ENCODE measurements around the gene UBXN6.
A peak's percentile ranks its signal among the peaks of the same experiment; 100 is the strongest.

Gene UBXN6

DNA sequence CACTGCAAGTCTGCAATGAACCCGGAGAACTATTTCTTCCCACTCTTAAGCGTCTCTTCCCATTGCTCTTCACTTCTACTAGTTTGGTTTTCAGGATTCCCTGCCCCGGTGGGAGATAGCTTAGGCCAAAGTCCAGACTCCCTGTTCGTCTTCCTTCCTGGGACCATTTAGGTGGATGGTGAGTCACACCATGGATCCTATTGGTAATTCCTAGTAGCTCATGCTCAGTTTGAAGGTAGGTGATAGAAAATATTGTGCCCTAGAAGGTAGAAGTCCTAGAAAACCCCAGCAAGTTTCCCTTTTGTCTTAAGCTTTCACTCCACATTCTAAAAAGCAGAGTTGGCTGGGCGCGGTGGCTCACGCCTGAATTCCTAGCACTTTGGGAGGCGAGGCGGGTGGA is 41.3 kb downstream of the UBXN6 start:
- DNase-seq (ENCODE audit: insufficient read length, low spot score): no peak
- TF ChIP-seq POLR2AphosphoS5 (IDR thresholded peaks at IDR 0.05; ENCODE audit: low read depth, low read length) (no peak), TAF1 (IDR thresholded peaks at IDR 0.05; ENCODE audit: low read depth, low read length) (no peak), PAX5 (IDR thresholded peaks at IDR 0.05; ENCODE audit: insufficient read depth, low read length, severe bottlenecking) (no peak), POU2F2 (IDR thresholded peaks at IDR 0.05; ENCODE audit: low read depth, low read length) (no peak), SPI1 (IDR thresholded peaks at IDR 0.05; ENCODE audit: low read depth, low read length) (no peak), POLR2A (IDR thresholded peaks at IDR 0.05; ENCODE audit: low read depth, low read length) (no peak)
- no peak for FAIRE-seq

DNA sequence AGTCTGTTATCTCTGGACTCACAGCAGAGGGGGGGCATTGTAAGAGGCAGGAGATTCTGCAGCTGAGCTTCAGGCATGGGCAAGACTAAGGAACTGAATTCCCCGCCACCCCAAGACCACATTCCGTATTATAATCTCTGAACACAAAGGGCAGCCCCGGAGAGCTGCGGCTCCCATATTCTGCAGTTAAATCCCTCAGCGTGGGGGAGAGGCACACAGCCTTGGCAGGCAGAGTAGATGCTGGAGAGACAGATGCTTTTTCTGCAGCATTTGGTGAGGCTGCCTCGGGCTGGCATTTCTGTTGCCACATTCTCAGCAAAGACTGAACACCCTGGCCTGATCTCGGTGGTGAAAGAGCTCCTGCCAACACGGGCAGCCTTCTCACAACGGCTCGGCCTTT is 42.2 kb downstream of the UBXN6 start:
- TF ChIP-seq POLR2AphosphoS5 (IDR thresholded peaks at IDR 0.05; ENCODE audit: low read depth, low read length) (no peak), POU2F2 (IDR thresholded peaks at IDR 0.05; ENCODE audit: low read depth, low read length) (no peak), PAX5 (IDR thresholded peaks at IDR 0.05; ENCODE audit: insufficient read depth, low read length, severe bottlenecking) (no peak), TAF1 (IDR thresholded peaks at IDR 0.05; ENCODE audit: low read depth, low read length) (no peak)
- DNase-seq (ENCODE audit: insufficient read length, low spot score): no peak
- FAIRE-seq: no peak

DNA sequence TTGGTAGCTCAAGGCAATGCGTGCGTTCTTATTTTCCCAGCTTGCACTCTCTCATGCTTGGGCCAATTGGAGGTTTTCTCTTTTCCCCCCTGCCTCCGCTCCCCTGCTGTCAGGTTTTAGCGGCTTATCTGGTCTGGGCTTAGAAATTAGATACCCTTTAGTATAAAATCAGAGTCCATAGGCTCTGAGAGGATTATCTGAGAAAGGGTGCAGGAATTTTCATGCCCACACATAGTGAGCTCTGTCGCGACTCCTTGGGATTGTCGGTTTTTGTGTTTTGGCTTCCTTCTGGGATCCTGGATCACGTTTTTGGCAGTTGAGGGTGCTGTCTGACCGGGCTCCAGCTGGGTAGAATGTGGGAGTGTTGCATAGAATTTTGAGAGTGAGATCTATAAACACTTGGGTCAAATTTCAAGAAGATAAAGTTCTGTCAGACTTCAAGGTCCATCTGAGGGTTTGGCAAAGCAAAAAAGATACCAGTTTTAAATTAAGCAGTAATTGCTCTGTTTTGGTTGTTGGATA is 42.7 kb downstream of the UBXN6 start:
- TF ChIP-seq POLR2A (IDR thresholded peaks at IDR 0.05; ENCODE audit: low read depth, low read length) (no peak), POU2F2 (IDR thresholded peaks at IDR 0.05; ENCODE audit: low read depth, low read length) (no peak), POLR2AphosphoS5 (IDR thresholded peaks at IDR 0.05; ENCODE audit: low read depth, low read length) (no peak), PAX5 (IDR thresholded peaks at IDR 0.05; ENCODE audit: insufficient read depth, low read length, severe bottlenecking) (no peak), SPI1 (IDR thresholded peaks at IDR 0.05; ENCODE audit: low read depth, low read length) (no peak), TAF1 (IDR thresholded peaks at IDR 0.05; ENCODE audit: low read depth, low read length) (no peak)
- no peak for DNase-seq (ENCODE audit: insufficient read length, low spot score)
- FAIRE-seq: no peak

- DNase-seq (ENCODE audit: insufficient read length, low spot score) (no peak), FAIRE-seq (no peak)
- TF ChIP-seq POLR2A (IDR thresholded peaks at IDR 0.05; ENCODE audit: low read depth, low read length) (no peak), TAF1 (IDR thresholded peaks at IDR 0.05; ENCODE audit: low read depth, low read length) (no peak), SPI1 (IDR thresholded peaks at IDR 0.05; ENCODE audit: low read depth, low read length) (no peak), PAX5 (IDR thresholded peaks at IDR 0.05; ENCODE audit: insufficient read depth, low read length, severe bottlenecking) (no peak), POU2F2 (IDR thresholded peaks at IDR 0.05; ENCODE audit: low read depth, low read length) (no peak), POLR2AphosphoS5 (IDR thresholded peaks at IDR 0.05; ENCODE audit: low read depth, low read length) (no peak)
Observed at GRCh38 chr19:4414144-4414799, 43.3 kb downstream of the UBXN6 start.

DNA sequence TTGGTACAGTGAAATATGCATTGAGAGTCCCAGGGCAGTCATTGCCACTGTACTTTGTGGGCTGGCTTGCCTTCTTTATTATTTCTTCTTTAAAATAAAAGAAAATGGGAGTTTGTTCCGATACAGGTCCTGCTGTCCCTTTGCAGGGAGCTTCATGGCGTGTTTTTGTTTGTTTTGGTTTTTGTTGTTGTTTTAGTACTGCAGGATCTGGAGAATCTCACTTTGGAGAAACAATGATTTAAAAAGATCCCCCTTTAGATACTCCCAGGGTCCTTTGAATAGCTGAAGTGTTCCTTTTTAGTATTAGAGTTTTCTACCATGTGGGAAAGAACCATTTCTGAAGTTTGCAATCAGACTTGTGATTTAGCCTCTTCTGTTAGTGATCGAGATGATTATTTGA is 44.0 kb downstream of the UBXN6 start:
- TF ChIP-seq TAF1 (IDR thresholded peaks at IDR 0.05; ENCODE audit: low read depth, low read length): no peak
- no peak for TF ChIP-seq PAX5 (IDR thresholded peaks at IDR 0.05; ENCODE audit: insufficient read depth, low read length, severe bottlenecking)
- no peak for TF ChIP-seq SPI1 (IDR thresholded peaks at IDR 0.05; ENCODE audit: low read depth, low read length)
- TF ChIP-seq POLR2A (IDR thresholded peaks at IDR 0.05; ENCODE audit: low read depth, low read length): no peak
- TF ChIP-seq POLR2AphosphoS5 (IDR thresholded peaks at IDR 0.05; ENCODE audit: low read depth, low read length): no peak
- TF ChIP-seq POU2F2 (IDR thresholded peaks at IDR 0.05; ENCODE audit: low read depth, low read length): no peak
- no peak for DNase-seq (ENCODE audit: insufficient read length, low spot score)
- no peak for FAIRE-seq

- no peak for TF ChIP-seq TAF1 (IDR thresholded peaks at IDR 0.05; ENCODE audit: low read depth, low read length)
- TF ChIP-seq POLR2A (IDR thresholded peaks at IDR 0.05; ENCODE audit: low read depth, low read length): peak; percentile 13
- TF ChIP-seq SPI1 (IDR thresholded peaks at IDR 0.05; ENCODE audit: low read depth, low read length): no peak
- TF ChIP-seq POLR2AphosphoS5 (IDR thresholded peaks at IDR 0.05; ENCODE audit: low read depth, low read length): 0 out of 2 replicates have a peak, but pooled peaks have one; percentile 51
- no peak for TF ChIP-seq POU2F2 (IDR thresholded peaks at IDR 0.05; ENCODE audit: low read depth, low read length)
- no peak for TF ChIP-seq PAX5 (IDR thresholded peaks at IDR 0.05; ENCODE audit: insufficient read depth, low read length, severe bottlenecking)
- no peak for DNase-seq (ENCODE audit: insufficient read length, low spot score)
- FAIRE-seq: no peak
Observed at GRCh38 chr19:4409123-4409933, 48.3 kb downstream of the UBXN6 start.

GRCh38 chr19:4406626-4407025 is 51.0 kb downstream of the UBXN6 start:
- FAIRE-seq (no peak), DNase-seq (ENCODE audit: insufficient read length, low spot score) (no peak)
- no peak for TF ChIP-seq PAX5 (IDR thresholded peaks at IDR 0.05; ENCODE audit: insufficient read depth, low read length, severe bottlenecking)
- no peak for TF ChIP-seq TAF1 (IDR thresholded peaks at IDR 0.05; ENCODE audit: low read depth, low read length)
- no peak for TF ChIP-seq POLR2AphosphoS5 (IDR thresholded peaks at IDR 0.05; ENCODE audit: low read depth, low read length)
- no peak for TF ChIP-seq POLR2A (IDR thresholded peaks at IDR 0.05; ENCODE audit: low read depth, low read length)
- TF ChIP-seq POU2F2 (IDR thresholded peaks at IDR 0.05; ENCODE audit: low read depth, low read length): no peak
- TF ChIP-seq SPI1 (IDR thresholded peaks at IDR 0.05; ENCODE audit: low read depth, low read length): no peak

DNA sequence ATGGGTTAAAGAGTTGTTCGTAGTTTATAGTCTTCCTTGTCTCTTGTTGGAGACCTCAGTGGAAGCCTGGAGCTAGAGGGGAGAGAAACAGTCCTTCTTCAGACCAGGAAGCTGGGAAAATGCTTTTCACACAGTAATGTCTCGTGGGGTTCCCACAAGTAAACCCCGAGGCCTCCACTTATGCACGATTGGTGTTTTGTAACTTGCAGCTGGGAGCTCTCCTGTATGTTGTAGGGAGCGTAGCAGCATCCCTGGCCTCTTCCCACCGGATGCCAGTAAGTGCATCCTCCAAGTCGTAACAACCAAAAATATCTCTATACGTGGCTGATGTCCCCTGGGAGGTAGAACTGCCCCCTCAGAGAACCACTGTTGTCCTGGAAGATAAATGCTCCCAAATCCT is 51.6 kb downstream of the UBXN6 start:
- DNase-seq (ENCODE audit: insufficient read length, low spot score) (no peak), FAIRE-seq (no peak)
- TF ChIP-seq SPI1 (IDR thresholded peaks at IDR 0.05; ENCODE audit: low read depth, low read length) (no peak), POLR2AphosphoS5 (IDR thresholded peaks at IDR 0.05; ENCODE audit: low read depth, low read length) (no peak), TAF1 (IDR thresholded peaks at IDR 0.05; ENCODE audit: low read depth, low read length) (no peak), POU2F2 (IDR thresholded peaks at IDR 0.05; ENCODE audit: low read depth, low read length) (no peak), POLR2A (IDR thresholded peaks at IDR 0.05; ENCODE audit: low read depth, low read length) (no peak), PAX5 (IDR thresholded peaks at IDR 0.05; ENCODE audit: insufficient read depth, low read length, severe bottlenecking) (no peak)
